Activated CD4-positive, alpha-beta T cell treated with anti-CD3 and anti-CD28 coated beads, Interleukin-2, amount 50 U/mL, for 48 hours (primary cell): ENCODE data around the gene DNAJB9.

Experiments
- DNase-seq, 2 experiments: peaks; one replicate each; pipeline ENCODE4 v3.0.0-alpha.2; 2020

Gene DNAJB9

GRCh38 chr7:108611268-108611667, 41.6 kb downstream of the DNAJB9 start:
- DNase-seq: no peak

DNA sequence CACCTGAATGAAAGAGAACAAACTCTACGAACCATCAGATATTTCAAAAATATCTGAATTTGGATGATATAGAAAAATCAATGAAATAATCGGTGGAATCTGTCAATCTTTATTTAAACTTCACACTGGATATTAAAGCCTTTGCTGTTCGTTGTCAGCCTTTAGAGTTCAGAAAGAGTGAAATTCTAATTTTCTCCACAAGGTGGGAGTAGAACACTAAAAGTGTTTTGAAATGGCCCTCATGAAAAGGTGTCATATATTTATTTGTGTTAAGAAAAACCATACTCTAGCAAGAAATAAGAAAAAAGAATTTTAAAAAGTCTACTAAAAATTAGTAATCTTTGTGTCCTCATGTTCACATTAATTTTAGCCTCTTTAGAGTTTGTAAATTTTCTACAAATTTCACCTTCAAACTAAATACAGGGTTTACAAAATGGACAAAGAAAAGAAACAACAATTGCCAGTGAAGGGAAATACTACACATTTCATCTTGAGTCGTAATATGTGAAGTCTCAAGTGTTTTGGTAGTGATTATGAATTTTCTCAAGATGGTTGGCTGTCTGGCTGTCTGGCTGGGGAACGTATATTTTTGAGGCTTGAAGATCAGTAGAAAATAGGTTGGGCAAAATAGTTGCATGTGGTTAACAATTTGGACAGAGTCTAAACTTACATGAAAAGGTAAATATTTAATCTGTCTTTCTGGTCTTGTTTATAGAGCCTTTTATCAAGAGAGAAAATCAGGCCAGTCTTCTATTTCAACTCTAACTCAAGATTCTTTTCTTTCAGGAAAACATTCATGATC, 43.7 kb downstream of the DNAJB9 start:
- DNase-seq: no peak

DNA sequence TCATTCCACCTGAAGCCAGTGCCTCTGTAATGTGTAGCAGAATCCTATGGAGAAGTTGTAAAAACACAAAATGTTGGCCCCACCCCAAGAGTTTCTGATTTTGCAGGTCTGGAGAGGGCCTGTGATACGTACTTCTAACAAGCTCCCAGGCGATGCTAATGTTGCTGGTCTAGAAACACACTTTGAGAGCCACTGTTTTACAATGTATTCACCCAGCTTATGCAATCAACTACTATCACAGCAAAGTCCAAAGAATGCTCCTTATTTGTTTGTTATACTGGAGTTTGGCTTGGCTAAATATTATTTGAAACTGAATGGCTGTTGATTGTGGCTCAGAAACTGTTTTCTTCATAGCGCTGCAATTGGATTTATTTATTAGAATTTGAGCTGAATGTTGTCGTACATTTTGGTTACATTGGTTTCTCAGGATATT, 44.3 kb downstream of the DNAJB9 start:
- no peak for DNase-seq

DNA sequence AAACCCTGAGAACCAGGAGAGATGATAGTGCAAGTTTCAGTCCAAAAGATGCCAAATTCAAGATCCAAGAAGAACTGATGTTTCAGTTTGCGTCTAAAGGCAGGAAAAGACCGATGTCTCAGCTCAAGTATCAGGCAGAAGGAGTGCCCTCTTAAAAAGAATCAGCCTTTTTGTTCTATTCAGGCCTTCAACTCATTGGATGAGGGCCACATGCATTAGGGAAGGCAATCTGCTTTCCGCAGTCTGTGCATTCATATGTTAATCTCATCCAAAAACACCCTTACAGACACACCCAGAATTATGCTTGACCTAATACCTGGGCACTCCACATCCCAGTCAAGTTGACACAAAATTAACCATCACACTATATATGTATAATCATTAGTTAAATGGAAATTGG, 45.2 kb downstream of the DNAJB9 start:
- DNase-seq: no peak

- no peak for DNase-seq
Measured at GRCh38 chr7:108618056-108618455, 48.4 kb downstream of the DNAJB9 start.

DNA sequence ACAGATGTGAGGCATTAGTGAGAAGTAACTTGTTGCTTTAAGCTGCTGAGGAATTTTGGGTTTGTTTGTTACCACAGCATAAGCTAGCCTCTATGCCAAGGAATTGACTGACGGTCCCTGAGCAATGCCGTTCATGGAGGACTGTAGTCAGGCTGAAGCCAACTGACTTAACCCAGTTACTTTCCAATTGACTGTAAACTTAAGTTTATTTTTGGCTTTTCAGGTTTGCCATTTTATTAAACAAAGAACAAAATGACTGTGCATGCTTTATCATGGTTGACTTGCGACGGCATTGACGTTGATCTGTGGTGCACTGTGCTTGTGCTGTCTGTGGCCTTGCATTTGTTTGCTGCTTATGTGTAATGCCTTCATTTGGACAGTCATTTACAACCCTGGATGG, 53.5 kb downstream of the DNAJB9 start:
- DNase-seq: no peak
